Smooth muscle cell (in vitro differentiated cells): ENCODE results near the gene MS4A4E. TPM values are rescaled to one million over a fixed set of nuclear protein-coding genes. Genes with fewer than 3 reads are reported as not detected.

Source experiments
- DNase-seq: peaks from one replicate; lab custom pipeline; 2025; ENCODE audit not compliant: unreplicated experiment; lab: John Stamatoyannopoulos, UW
- H2AFZ ChIP-seq: fragments of 200-600 bp; sonication (generic); 2 replicates; pipeline ENCODE4 v1.6.0; 2016; ENCODE audit warnings: antibody characterized with exemption, low read depth, mild to moderate bottlenecking
- H3F3A ChIP-seq: fragments of 200-600 bp; sonication (generic); 2 replicates; pipeline ENCODE4 v1.6.0; 2017; ENCODE audit warnings: antibody characterized with exemption, low read depth
- H3K27ac ChIP-seq: fragments of 200-600 bp; sonication (generic); 2 replicates; pipeline ENCODE4 v1.5.1; 2016; ENCODE audit warnings: low read depth, mild to moderate bottlenecking
- H3K27me3 ChIP-seq: fragments of 200-600 bp; sonication (generic); 2 replicates; pipeline ENCODE4 v1.6.1; 2016; ENCODE audit warnings: low read depth, mild to moderate bottlenecking
- H3K36me3 ChIP-seq: fragments of 200-600 bp; sonication (generic); 2 replicates; pipeline ENCODE4 v1.5.1; 2016; ENCODE audit warnings: low read depth
- H3K4me1 ChIP-seq: fragments of 200-600 bp; sonication (generic); 2 replicates; pipeline ENCODE4 v1.5.1; 2016; ENCODE audit warnings: low read depth
- H3K4me2 ChIP-seq: fragments of 200-600 bp; sonication (generic); 2 replicates; pipeline ENCODE4 v1.6.0; 2016; ENCODE audit warnings: mild to moderate bottlenecking
- H3K4me3 ChIP-seq: fragments of 200-600 bp; sonication (generic); 2 replicates; pipeline ENCODE4 v1.5.1; 2016; ENCODE audit warnings: mild to moderate bottlenecking
- H3K79me2 ChIP-seq: fragments of 200-600 bp; sonication (generic); 2 replicates; pipeline ENCODE4 v1.6.0; 2016; ENCODE audit warnings: low read depth, mild to moderate bottlenecking
- H3K9ac ChIP-seq: fragments of 200-600 bp; sonication (generic); 2 replicates; pipeline ENCODE4 v1.6.0; 2016; ENCODE audit warnings: low read depth
- H3K9me3 ChIP-seq: fragments of 200-600 bp; sonication (generic); replicated peaks from 2 replicates; pipeline ENCODE4 v1.5.1; 2016; ENCODE audit warnings: low read depth
- H4K20me1 ChIP-seq: fragments of 200-600 bp; sonication (generic); 2 replicates; pipeline ENCODE4 v1.6.0; 2016; ENCODE audit warnings: low read depth
- CTCF ChIP-seq: fragments of 200-600 bp; sonication (generic); IDR thresholded peaks from 2 replicates; pipeline ENCODE4 v1.5.1; 2017; ENCODE audit warnings: borderline replicate concordance, mild to moderate bottlenecking, antibody characterized with exemption; ENCODE audit not compliant: insufficient read depth, poor library complexity, severe bottlenecking
- WGBS: methylation state at CpG from one replicate; pipeline ENCODE4 v1.1.7; 2016; ENCODE audit warnings: low lambda C conversion rate; 5-methylcytosine and 5-hydroxymethylcytosine counted together
- polyA plus RNA-seq: library from polyadenylated mRNA; unstranded; fragments of >200 nt; fragmentation: Nextera tagmentation; extraction: Ambion mirVana; gene quantifications from 2 replicates; pipeline ENCODE4 v1.2.1, GENCODE V29; 2016
- total RNA-seq: library from RNA; depleted of rRNA; stranded (reverse); fragments of >200 nt; gene quantifications from 2 replicates; pipeline ENCODE4 v1.2.3, GENCODE V29; 2014

Gene MS4A4E
- total and polyA plus RNA-seq, 2 experiments from 2014 or later, result not detected

GRCh38 chr11:60164550-60165075, 78.3 kb downstream of the MS4A4E start:
- 75% methylated on average over 1 of the region's 1 CpG for WGBS
- H3K4me1 ChIP-seq, result no peaks in the 10 kb centered on the region

GRCh38 chr11:60161766-60162165, 81.2 kb downstream of the MS4A4E start:
- Histone ChIP-seq H3K36me3 (no peaks in the 10 kb centered on the region), H3K9me3 (no peaks in the 10 kb centered on the region), H2AFZ (no peak overlapping the region), H3K9ac (no peak overlapping the region), H3K4me1 (no peaks in the 10 kb centered on the region), H3K4me2 (no peak overlapping the region), H3K27ac (no peak overlapping the region), H3K27me3 (no peaks in the 10 kb centered on the region), H3K79me2 (no peaks in the 10 kb centered on the region), H4K20me1 (no peaks in the 10 kb centered on the region), H3K4me3 (no peak overlapping the region), H3F3A (no peaks in the 10 kb centered on the region)
- WGBS, result 72% methylated on average over 4 of the region's 4 CpGs
- TF ChIP-seq CTCF, result no peak
- DNase-seq, result no peak

More at GRCh38 chr11:60164550-60165075, 78.3 kb downstream of the MS4A4E start:
- no peak for TF ChIP-seq CTCF
- H3K27me3 ChIP-seq, result no peaks in the 10 kb centered on the region
- H3F3A ChIP-seq, result no peaks in the 10 kb centered on the region
- H3K4me3 ChIP-seq, result no peak overlapping the region
- H3K4me2 ChIP-seq, result no peak overlapping the region
- DNase-seq, result no peak
- H3K9me3 ChIP-seq, result no peaks in the 10 kb centered on the region
- no peak overlapping the region for H2AFZ ChIP-seq
- no peak overlapping the region for H3K27ac ChIP-seq
- no peaks in the 10 kb centered on the region for H3K79me2 ChIP-seq
- no peaks in the 10 kb centered on the region for H3K36me3 ChIP-seq
- H4K20me1 ChIP-seq, result no peaks in the 10 kb centered on the region
- H3K9ac ChIP-seq, result no peak overlapping the region

- H3F3A ChIP-seq, result no peaks in the 10 kb centered on the region
- H3K4me2 ChIP-seq, result no peak overlapping the region
- 64% methylated on average over 2 of the region's 2 CpGs for WGBS
- TF ChIP-seq CTCF, result no peak
- H3K27me3 ChIP-seq, result no peaks in the 10 kb centered on the region
- no peak overlapping the region for H3K4me3 ChIP-seq
- H4K20me1 ChIP-seq, result no peaks in the 10 kb centered on the region
- no peaks in the 10 kb centered on the region for H3K79me2 ChIP-seq
- H3K27ac ChIP-seq, result no peak overlapping the region
- no peak overlapping the region for H3K9ac ChIP-seq
- no peaks in the 10 kb centered on the region for H3K36me3 ChIP-seq
- no peak for DNase-seq
- no peaks in the 10 kb centered on the region for H3K4me1 ChIP-seq
- H3K9me3 ChIP-seq, result no peaks in the 10 kb centered on the region
- no peak overlapping the region for H2AFZ ChIP-seq
Measured at GRCh38 chr11:60161107-60161506, 81.8 kb downstream of the MS4A4E start.

DNA sequence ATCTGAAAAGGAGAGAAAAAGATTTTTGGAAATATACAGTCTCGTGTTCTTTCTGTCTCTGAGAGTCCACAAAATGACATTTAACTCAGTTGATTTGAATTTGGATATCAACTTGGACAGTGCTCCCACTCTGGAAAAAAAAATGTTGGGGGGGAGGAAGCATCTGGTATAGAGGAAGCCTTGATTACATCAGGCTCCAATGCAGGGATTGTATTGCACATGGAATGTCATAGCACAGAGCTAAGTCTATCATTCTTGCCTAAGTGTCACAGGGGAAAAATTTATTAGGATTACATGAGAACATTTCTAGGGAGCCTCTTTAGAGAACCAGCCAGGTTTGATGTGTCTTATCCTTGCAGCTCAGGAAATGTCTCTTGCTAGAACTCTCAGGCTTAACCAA, 83.1 kb downstream of the MS4A4E start:
- no peak for TF ChIP-seq CTCF
- Histone ChIP-seq H3K9me3 (no peaks in the 10 kb centered on the region), H2AFZ (no peak overlapping the region), H3K27ac (no peak overlapping the region), H3F3A (no peaks in the 10 kb centered on the region), H3K79me2 (no peaks in the 10 kb centered on the region), H3K36me3 (no peaks in the 10 kb centered on the region), H3K4me3 (no peak overlapping the region), H3K27me3 (no peaks in the 10 kb centered on the region), H3K4me2 (no peak overlapping the region), H3K9ac (no peak overlapping the region), H3K4me1 (no peaks in the 10 kb centered on the region), H4K20me1 (no peaks in the 10 kb centered on the region)
- no peak for DNase-seq
- 61% methylated on average over 1 of the region's 1 CpG for WGBS
